ENCODE measurements around the gene SLC35B1. TPM values are rescaled to one million over a fixed set of nuclear protein-coding genes. Genes with fewer than 3 reads are reported as not detected.
A peak's percentile ranks its signal among the peaks of the same experiment; 100 is the strongest.

Gene SLC35B1
- total RNA-seq, 4 donors from 2014 or later = 17.9 to 35.6 (median 19.5) TPM

DNA sequence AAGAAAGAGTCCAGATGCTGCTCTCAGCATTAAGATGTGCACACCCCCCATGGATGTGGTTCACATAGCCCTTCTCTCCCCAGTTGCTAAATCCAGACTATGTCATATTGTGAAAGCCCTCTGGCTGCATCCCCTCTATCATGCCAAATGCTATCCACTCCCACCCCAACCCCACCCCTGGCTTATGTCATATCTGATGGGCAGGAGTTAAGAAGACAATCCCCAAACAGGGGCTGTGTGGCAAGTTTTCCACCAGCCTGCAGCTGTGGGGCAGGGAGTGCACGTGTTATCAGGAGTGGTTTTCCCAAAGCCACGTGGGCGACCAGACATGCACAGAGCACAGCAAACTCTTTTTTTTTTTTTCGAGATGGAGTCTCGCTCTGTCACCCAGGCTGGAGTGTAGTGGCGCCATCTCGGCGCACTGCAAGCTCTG is 46.2 kb upstream of the SLC35B1 start:
- H3K36me3 ChIP-seq = peaks cover 0 to 9% of the 10 kb centered on the region in 2 donors
- no peak overlapping the region for H3K4me3 ChIP-seq
- H3K27ac ChIP-seq = peak overlapping the region in 1 of 4 donors; percentile 43
- no peaks in the 10 kb centered on the region for H3K9me3 ChIP-seq
- ATAC-seq = peak; percentile 84
- 90% methylated on average over 3 of the region's 8 CpGs; no CpG with 5 or more reads in 1 of the 2 donors for WGBS, 2 donors (ENCODE audit: low coverage in 1 of 2)
- TF ChIP-seq POLR2AphosphoS5 (IDR thresholded peaks at IDR 0.05) (no peak), EP300 (IDR thresholded peaks at IDR 0.05) (no peak), POLR2A (IDR thresholded peaks at IDR 0.05) (no peak)
- TF ChIP-seq, protein P1, sequence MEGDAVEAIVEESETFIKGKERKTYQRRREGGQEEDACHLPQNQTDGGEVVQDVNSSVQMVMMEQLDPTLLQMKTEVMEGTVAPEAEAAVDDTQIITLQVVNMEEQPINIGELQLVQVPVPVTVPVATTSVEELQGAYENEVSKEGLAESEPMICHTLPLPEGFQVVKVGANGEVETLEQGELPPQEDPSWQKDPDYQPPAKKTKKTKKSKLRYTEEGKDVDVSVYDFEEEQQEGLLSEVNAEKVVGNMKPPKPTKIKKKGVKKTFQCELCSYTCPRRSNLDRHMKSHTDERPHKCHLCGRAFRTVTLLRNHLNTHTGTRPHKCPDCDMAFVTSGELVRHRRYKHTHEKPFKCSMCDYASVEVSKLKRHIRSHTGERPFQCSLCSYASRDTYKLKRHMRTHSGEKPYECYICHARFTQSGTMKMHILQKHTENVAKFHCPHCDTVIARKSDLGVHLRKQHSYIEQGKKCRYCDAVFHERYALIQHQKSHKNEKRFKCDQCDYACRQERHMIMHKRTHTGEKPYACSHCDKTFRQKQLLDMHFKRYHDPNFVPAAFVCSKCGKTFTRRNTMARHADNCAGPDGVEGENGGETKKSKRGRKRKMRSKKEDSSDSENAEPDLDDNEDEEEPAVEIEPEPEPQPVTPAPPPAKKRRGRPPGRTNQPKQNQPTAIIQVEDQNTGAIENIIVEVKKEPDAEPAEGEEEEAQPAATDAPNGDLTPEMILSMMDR (IDR thresholded peaks at IDR 0.05) = no peak
- H3K4me1 ChIP-seq = peaks cover 0 to 64% (median 0%) of the 10 kb centered on the region in 3 donors
- no peaks in the 10 kb centered on the region for H3K27me3 ChIP-seq

DNA sequence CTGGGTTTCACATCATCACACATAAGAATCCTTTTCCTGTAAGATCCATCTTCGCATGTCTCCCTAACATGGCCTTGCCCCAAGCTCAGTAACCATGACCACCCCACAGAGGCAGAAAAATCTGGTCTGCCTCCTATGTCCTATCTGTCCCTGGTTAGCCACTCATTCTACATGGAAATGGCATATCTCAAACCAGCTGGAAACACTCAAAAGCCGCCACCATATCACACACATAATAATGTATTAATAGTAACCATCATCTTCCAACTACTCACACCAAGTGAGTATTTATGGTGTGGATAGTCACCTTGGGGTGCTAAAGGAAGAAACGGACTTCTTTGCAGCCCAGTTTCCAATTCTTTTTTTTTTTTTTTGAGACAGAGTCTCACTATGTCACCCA is 44.7 kb upstream of the SLC35B1 start:
- no peak for ATAC-seq
- no peaks in the 10 kb centered on the region for H3K9me3 ChIP-seq
- peaks cover 0 to 56% (median 0%) of the 10 kb centered on the region in 3 donors for H3K4me1 ChIP-seq
- no peak overlapping the region for H3K4me3 ChIP-seq
- no peaks in the 10 kb centered on the region for H3K27me3 ChIP-seq
- peaks cover 0 to under 1% of the 10 kb centered on the region in 2 donors for H3K36me3 ChIP-seq
- WGBS, 2 donors (ENCODE audit: low coverage in 1 of 2) = 67 to 82% methylated on average over 3 of the region's 3 CpGs
- H3K27ac ChIP-seq = no peak overlapping the region
- no peak for TF ChIP-seq EP300 (IDR thresholded peaks at IDR 0.05)
- TF ChIP-seq POLR2AphosphoS5 (IDR thresholded peaks at IDR 0.05) = no peak
- TF ChIP-seq POLR2A (IDR thresholded peaks at IDR 0.05) = no peak
- TF ChIP-seq, protein P1 (IDR thresholded peaks at IDR 0.05) = no peak

DNA sequence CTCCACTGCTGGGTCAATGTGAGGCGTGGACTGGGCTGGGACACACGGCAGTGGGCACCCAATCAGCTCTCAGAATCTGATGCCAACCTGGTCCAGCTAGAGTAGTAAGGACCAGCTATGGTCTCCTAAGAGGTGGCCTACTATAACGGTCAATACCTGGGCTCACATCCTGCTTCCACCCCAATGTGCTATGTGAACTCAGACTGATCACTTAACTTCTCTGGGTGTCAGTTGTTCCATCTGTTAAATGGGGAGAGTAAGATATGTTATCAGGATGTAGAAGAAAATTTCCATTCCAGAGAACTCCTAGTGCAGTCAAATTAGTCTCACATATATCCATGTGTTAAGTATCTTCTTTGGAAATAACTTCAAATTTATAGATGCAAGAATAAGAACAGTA is 42.0 kb upstream of the SLC35B1 start:
- H3K4me1 ChIP-seq = peaks cover 0 to 46% (median 0%) of the 10 kb centered on the region in 3 donors
- no peak overlapping the region for H3K27ac ChIP-seq
- no peak for TF ChIP-seq POLR2A (IDR thresholded peaks at IDR 0.05)
- TF ChIP-seq, protein P1 (IDR thresholded peaks at IDR 0.05) = no peak
- ATAC-seq = no peak
- WGBS, 2 donors (ENCODE audit: low coverage in 1 of 2) = 77 to 100% methylated on average over 2 of the region's 3 CpGs
- H3K4me3 ChIP-seq = no peak overlapping the region
- no peaks in the 10 kb centered on the region for H3K36me3 ChIP-seq
- no peaks in the 10 kb centered on the region for H3K9me3 ChIP-seq
- H3K27me3 ChIP-seq = no peaks in the 10 kb centered on the region

DNA sequence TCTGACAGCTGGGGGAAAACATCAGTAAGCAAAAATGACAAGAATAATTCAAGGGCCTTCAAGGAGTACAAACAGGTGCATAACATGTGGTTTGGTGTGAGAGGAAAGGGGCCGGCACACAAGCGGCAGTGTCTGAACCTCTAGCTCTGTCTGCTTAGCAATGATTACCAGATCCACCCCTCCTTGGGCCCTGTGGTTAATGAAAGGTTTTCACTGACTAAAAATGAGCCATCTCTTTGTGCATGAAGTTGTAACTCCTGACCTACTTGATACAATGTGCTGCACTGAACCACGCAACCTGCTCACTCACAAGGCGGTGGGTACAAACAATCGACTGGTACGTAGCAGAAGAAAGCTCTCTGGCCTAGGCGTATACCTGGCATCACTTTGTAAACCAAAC is 41.0 kb upstream of the SLC35B1 start:
- no peak for TF ChIP-seq EP300 (IDR thresholded peaks at IDR 0.05)
- no peak for TF ChIP-seq POLR2AphosphoS5 (IDR thresholded peaks at IDR 0.05)
- TF ChIP-seq POLR2A (IDR thresholded peaks at IDR 0.05) = no peak
- TF ChIP-seq, protein P1 (IDR thresholded peaks at IDR 0.05) = no peak
- Histone ChIP-seq H3K27ac (no peak overlapping the region), H3K36me3 (no peaks in the 10 kb centered on the region), H3K4me1 (peaks cover 0 to 46% (median 0%) of the 10 kb centered on the region in 3 donors), H3K27me3 (no peaks in the 10 kb centered on the region), H3K4me3 (no peak overlapping the region), H3K9me3 (no peaks in the 10 kb centered on the region)
- 67 to 96% methylated on average over 3 to 7 of the region's 7 CpGs for WGBS, 2 donors (ENCODE audit: low coverage in 1 of 2)
- no peak for ATAC-seq

DNA sequence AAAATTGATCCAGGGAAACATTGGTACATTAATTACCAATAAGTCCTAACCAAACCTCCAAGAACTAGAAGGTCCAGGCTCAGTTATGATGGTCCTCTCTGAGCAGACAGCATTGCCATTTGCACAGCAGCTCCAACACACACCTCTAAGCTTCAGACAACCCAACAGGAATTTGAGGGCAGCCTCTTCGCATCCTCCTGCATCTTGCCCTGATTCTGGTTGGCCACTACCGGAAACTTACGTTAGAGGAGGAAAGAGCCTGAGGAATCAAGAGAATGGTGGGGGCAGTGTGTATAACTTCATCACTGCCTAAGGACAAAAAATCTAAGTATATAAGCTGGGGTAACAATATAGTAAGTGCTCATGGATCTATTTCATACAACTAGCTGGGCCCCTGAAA is 40.5 kb upstream of the SLC35B1 start:
- Histone ChIP-seq H3K4me3 (no peak overlapping the region), H3K36me3 (no peaks in the 10 kb centered on the region), H3K4me1 (peaks cover 0 to 48% (median under 1%) of the 10 kb centered on the region in 3 donors), H3K27me3 (no peaks in the 10 kb centered on the region), H3K9me3 (no peaks in the 10 kb centered on the region), H3K27ac (no peak overlapping the region)
- WGBS, 2 donors (ENCODE audit: low coverage in 1 of 2) = 73 to 80% methylated on average over 3 of the region's 3 CpGs
- ATAC-seq = no peak
- TF ChIP-seq POLR2AphosphoS5 (IDR thresholded peaks at IDR 0.05) (no peak), EP300 (IDR thresholded peaks at IDR 0.05) (no peak), POLR2A (IDR thresholded peaks at IDR 0.05) (no peak)
- TF ChIP-seq, protein P1 (IDR thresholded peaks at IDR 0.05) = no peak
